Retinal pigment epithelial cell (primary cell): ENCODE data around the gene OR6B1.

Experiments
- DNase-seq: peaks from one replicate; pipeline ENCODE4 v3.0.0-alpha.2; 2010; ENCODE audit warnings: low read depth
- H3K4me3 ChIP-seq: 2 replicates; pipeline ENCODE4 v1.5.1; 2011; ENCODE audit warnings: mild to moderate bottlenecking, low read length, control low read depth, moderate library complexity
- CTCF ChIP-seq: conservative IDR thresholded peaks from 2 replicates; pipeline ENCODE4 v1.5.1; 2011; ENCODE audit warnings: low read depth, low read length, control low read depth, inconsistent platforms

OR6B1 gene

GRCh38 chr7:144000020-144000419, at the start of gene OR6B1:
TSS of gene OR6B1 (plus strand) at chr7:144000320. CDS start at chr7:144003997, 3,677 bp downstream.
- DNase-seq: no peak
- no peak for TF ChIP-seq CTCF
- no peak within 1 kb of the TSS for H3K4me3 ChIP-seq

- H3K4me3 ChIP-seq: no peak overlapping the region
- DNase-seq: no peak
- no peak for TF ChIP-seq CTCF
Measured at GRCh38 chr7:143953421-143953820, 46.7 kb upstream of the OR6B1 start.

- H3K4me3 ChIP-seq: no peak overlapping the region
- no peak for TF ChIP-seq CTCF
- DNase-seq: no peak
Measured at GRCh38 chr7:143954135-143954534, 46.0 kb upstream of the OR6B1 start.

GRCh38 chr7:143954544-143954943, 45.6 kb upstream of the OR6B1 start, which contains the start of gene OR2F1:
TSS of gene OR2F1 (plus strand) at chr7:143954844. CDS start at chr7:143959971, 5,127 bp downstream.
- no peak for TF ChIP-seq CTCF
- no peak within 1 kb of the TSS for H3K4me3 ChIP-seq
- no peak for DNase-seq

GRCh38 chr7:143958781-143959180, 41.3 kb upstream of the OR6B1 start:
- no peak for TF ChIP-seq CTCF
- DNase-seq: no peak

GRCh38 chr7:143960813-143961610, 39.1 kb upstream of the OR6B1 start:
- no peak for TF ChIP-seq CTCF
- no peak overlapping the region for H3K4me3 ChIP-seq
- DNase-seq: no peak

More at GRCh38 chr7:143958781-143959180, 41.3 kb upstream of the OR6B1 start:
- no peak overlapping the region for H3K4me3 ChIP-seq

- TF ChIP-seq CTCF: no peak
Measured at GRCh38 chr7:143965280-143965679, 34.8 kb upstream of the OR6B1 start.

More at GRCh38 chr7:143965280-143965679, 34.8 kb upstream of the OR6B1 start:
- DNase-seq: no peak
- no peak overlapping the region for H3K4me3 ChIP-seq
